EH (cell line): ENCODE data around the gene SLC30A4.
A peak's percentile ranks its signal among the peaks of the same experiment; 100 is the strongest.

Experiments used
- DNase-seq: peaks from one replicate; pipeline ENCODE4 v3.0.0-alpha.2; 2015; ENCODE audit warnings: low read depth

The SLC30A4 gene

DNA sequence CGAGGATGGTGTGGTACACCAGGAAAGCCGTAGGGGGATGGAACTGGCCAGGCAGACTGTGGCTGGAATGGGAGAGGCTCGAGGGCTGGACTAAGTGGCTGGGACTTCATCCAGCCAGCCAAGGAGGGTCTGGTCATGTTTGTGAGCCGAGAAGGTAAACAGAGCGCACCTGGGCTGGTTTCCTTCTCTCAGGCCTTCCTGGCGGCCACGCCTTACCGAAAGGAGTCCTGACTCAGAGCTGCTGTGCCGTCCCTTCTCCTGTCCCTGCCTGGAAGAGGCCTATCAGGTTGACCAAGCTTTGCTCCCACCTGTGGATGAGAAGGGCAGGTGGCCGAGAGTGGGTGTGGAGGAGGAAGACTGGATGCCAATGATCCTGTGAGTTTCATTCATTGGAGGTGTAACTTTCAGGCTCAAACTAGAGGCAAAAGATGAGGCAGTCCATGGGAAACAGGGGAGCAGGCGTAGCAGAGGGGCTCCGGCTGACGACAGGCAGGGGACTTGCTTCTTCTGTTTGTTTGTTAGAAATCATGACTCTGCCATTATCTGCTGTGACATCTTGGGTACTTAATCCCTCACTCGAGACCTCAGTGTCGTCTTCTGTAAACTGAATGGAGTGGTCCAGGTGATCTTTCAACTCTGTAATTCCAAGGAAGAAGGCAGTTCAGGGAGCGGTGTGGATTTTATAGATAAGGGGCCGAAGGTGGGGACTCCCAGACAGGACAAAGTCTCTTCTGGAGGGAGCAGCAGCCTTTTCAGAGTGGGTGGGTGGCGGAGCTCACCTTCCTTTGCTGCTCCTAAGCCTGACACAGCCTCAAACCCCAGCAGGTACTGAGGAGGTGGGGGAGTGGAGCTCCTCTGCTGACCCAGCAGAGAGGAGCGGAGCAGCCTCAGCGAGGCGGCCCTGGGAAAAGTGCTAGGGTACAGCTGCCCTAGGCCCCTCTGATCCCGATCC lies 72.4 kb downstream of the SLC30A4 start:
- no peak for DNase-seq

DNA sequence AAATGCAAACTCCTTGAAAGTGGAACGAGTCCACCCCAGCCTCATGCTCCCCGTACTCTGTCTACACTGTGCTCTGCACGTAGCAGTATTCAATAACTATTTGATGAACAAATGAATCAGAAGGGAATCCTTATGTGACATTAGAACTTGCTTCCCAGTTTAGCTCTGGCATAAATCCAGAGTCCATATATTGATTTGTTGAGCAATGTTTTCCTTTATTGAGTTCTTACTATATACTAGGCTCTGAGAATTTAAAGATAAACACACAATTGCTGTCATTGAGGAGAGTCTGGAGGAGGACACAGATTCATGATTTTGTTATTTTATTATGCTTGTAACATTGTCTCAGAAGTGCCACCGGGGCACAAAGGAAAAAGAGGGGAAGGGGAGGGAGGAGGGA lies 73.2 kb downstream of the SLC30A4 start:
- DNase-seq: no peak

DNA sequence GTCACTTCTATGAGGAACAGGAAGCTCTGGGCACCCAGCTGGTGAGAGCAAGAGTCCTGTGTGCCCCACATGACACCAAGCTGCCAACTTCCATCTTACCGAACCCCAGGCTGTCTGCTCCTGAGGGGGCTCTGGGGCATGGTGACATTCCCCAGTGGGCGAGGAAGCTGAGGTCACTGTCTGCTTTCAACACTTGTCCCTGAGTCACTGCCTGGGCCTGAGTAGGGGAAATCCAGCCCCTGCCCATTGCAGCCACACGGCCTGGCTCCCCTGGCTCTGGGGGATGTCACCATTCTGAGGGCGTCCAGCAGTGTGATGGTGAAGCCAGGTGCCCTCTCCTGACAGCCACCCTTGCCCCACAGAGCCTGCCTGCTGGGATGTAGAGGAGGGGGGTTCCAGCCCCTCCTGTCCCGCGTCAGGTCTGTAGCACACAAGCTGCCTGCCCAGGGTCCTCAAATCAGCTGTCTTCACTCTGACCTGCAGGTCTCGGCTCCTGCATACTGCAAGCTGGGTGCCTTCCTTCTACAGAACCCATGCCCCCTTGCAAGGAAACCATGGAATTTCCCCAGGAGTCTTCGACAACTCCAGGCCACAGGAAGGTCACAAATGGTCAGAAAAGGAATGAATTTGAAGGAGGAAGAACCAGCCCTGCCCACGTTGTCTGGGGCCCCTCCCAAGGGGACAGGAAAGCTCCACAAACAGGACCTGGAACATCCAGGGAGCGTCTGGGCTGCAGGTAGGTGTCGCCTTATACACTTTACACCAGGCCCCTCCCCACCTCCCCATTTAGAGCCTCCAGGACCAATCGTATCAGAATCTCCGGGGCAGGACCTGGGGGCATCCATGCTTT lies 74.3 kb downstream of the SLC30A4 start:
- peak; percentile 39 for DNase-seq

DNA sequence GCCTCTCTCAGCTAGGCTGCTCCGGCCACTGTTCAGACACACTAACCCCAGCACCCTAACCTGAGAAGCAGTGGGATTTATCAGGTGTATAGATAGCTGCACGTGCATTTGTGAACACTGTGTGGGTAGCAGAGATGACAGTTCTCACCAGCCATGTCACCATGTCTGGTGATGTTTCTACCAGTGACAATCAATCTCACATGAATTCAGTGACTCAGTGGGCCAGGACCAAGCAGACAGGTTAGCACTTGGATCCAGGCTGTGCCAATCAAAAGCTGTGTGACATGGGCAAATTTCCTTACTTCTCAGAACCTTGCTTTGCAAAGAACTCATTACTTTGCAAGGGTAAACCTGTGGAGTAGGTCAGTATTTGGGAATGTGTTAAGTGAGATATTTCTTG lies 78.9 kb downstream of the SLC30A4 start:
- DNase-seq: no peak

DNA sequence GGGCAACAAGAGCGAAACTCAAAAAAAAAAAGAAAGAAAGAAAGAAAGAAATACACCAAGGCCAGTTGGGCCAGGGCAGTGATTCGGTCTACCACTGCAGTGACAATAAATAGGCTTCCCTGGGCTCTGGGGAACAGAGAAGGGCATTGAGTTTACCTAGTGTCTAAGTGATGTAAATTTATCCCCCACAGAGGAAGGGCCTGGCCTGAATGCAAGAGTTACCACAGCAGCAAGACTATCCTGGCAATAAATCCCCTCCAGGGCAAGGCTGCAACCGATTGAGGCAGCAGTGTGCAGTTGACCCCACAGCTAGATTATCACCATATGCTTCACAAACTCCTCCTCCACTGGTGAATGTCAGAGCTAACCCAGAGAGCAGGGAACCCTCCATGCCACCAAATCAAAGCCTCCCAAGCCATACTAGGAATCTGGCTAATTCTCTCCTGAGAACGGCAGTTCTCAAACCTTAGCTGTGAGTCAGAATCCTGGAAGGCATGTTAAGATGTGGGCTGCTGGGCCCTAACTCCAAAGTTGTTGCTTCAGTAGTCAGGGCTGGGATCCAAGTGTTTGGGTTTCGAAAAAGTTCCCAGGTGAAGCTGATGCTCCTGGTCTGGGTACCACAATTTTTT lies 79.9 kb downstream of the SLC30A4 start:
- DNase-seq: peak; percentile 81

DNA sequence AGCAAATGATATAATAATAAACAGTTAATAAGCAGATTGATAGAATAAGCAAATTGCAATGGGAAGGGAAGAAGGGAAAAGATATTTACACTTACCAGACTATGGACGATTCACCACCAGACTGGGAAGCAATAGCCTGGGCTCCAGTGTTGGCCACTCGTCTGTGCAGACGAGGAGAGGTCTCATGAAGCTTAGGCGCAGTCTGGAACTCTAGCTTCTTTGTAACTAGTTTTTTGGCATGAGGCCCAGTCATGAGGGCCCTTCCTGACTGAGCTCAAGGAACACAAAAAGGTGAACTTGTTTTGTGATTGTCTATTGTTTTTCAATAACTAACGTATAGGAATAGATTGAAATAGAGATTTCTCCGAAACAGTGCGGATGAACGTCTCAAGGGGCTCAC lies 80.9 kb downstream of the SLC30A4 start:
- no peak for DNase-seq

DNA sequence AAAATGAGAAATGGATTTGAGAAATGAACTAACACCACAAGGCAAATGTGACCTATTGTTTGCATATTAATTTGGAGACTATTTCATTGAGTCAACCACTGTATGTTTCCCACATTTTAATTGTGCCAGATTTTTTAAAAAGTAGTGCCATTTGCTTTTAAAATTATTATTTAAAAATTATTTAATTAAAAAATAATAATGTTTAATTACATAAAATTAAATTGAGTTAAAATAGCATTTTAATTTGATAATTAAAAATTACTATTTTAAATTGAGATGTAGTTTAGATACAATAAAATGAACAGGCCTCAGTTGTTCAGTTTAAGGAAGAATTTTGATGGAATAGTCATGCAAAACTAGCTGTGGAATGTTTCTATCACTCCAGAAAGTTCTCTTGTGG lies 81.5 kb downstream of the SLC30A4 start:
- no peak for DNase-seq

DNA sequence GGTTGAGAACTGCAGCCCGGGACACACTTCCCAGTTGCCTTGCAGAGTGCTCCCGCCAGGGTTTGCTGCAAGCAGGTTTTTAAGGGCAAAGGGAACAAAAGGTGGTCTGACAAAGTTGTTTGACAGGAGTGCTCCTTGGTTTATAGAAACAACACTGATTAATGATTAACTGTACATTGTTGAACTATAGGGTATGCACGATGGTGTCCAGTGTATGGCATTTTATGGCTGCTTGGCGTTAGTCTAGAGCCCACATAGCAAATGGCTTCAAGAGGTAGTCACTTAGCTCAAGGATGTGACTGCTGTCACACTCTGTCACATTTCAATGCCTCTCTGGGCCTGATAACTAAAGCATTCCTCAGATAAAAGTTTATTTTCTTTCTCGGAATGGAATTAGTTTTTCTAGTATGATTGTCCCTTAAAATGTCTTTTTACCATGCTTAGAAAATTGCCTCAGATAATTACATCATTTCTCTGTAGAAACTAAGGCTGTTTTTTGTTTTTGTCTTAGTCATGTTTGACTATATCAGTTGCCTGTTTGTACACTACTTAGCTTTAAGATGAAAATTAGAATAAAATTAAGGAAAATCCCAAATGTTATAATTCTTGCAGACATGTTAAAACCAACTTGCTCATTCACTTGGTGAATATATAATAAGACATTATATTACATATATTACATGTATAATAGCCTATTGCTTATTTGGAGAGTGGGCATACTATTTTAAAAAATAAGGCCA lies 82.9 kb downstream of the SLC30A4 start:
- peak; percentile 15 for DNase-seq

DNA sequence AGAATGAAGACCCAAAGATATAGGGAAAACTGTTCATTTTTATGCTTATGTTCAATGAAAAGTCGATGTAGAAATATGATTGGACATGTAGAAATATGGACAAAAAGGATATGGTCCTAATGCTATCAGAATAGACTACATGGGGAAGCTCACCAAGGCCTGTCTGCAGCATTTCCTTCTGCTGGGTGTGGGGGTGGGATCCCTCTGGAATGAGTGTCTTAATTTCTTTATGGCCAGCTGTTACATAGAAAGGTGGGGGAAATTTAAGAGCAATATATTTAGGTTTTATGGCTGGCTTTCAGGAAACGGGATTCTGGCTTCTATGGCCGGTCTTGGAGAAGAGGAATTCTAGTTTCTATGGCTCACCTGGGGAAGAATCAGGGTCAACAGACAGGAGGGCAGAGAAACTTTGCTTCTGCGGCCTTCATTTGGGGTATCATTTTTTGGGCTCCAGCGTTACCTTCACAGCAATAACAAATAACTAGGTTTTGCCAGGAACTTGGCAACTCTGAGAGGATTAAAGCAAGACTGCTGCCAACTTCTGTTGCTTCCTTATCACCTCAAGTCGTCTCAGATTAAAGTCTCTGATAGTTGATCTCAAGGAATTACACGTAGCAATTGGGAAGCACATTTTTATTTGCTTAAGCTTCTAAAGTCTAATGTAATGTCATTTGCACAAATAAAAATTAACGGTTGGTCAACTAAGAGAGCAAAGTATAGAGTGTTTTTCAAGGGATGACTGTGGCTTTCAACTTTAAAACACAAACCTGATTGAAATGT lies 87.2 kb downstream of the SLC30A4 start:
- no peak for DNase-seq

DNA sequence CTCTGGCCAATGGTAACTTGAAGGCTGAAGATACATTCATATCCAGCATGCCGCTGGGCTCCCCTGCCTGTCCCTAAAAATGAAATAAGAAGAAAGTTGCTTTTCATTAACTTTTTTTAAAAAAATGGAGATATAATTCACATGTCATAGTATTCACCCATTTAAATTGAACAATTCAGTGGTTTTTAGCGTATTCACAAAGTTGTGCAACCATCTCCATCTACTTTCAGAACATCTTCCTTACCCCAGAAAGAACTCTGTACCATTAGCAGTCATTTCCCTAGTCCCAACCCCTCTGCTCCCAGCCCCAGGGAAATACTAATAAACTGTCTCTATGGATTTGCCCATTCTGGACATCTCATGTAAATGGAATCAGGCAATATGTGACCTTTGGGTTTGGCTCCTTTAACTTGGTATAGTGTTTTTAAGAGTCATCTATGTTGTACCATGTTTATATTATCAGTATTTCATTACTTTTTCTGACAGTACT lies 88.4 kb downstream of the SLC30A4 start:
- peak; percentile 9 for DNase-seq

DNA sequence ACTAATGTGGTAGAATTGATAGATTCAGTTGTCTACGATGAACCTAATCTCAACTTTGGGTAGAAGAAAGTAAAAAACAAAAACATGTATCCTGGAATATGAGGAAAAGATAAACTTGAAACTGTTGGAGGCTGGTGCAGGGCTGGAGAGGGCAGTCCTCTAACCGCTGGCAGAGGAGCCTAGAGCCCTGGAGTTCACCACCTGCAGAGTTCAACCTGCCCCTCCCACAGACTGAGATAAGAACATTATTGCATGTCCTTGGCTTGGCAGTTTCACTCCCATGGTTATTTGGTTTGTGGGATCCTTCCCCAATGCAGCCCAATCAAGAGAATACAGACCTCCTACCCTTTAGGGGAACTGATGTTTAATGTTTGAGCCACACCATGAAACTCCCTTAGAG lies 91.0 kb downstream of the SLC30A4 start:
- no peak for DNase-seq

DNA sequence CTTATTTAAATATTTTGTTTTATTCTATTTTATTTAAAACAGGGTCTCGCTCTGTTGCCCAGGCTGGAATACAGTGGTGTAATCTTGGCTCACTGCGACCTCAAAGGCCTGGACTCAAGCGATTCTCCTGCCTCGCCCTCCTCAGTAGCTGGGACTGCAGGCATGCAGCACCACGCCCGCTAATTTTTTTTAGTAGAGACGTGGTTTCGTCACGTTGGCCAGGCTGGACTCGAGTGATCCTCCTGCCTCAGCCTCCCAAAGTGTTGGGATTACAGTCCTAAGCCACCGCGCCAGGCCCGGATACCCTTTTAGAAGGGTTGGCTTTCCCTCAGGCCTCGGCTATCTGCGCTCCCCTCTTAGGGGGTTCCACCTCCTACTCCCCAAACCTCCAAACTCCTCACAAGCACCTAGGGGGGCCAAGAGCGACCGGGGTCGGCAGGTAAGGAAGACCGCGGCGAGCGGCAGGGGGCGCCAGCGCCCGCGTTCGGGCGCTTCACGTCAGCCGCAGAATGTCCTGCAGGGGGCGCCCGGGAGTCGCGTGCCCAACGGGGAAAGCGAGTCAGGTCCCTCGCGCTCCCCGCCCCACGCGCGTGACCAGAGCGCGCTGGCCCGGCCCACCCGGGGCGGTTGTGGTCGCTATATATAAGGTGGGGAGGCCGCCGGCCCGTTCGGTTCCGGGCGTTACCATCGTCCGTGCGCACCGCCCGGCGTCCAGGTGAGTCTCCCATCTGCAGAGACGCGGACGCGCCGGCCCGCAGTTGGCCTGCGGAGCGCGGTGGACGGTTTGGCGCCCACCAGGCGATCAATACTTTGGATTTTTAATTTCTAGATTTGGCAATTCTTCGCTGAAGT lies 92.4 kb downstream of the SLC30A4 start:
- peak; percentile 56 for DNase-seq
